ENCODE measurements around the gene GMPR2. TPM values are rescaled to one million over a fixed set of nuclear protein-coding genes. Genes with fewer than 3 reads are reported as not detected.

GMPR2 gene
- total and polyA plus RNA-seq, 2 of the 4 experiments (the other 2 are of a cell fraction) = 63.7 to 92.5 TPM

GRCh38 chr14:24215495-24216344 is 17.0 kb upstream of the GMPR2 start, which contains the start of gene MDP1:
TSS of gene MDP1 (minus strand) at chr14:24216066. CDS start at chr14:24215955, 111 bp downstream.
- POLR2A ChIA-PET (ENCODE audit: unreplicated experiment) = no interaction called here
- Histone ChIP-seq H3K4me1 (ENCODE audit: control insufficient read depth, insufficient read depth, low read length) (peaks cover 2% of the 10 kb centered on the region), H4K20me1 (ENCODE audit: insufficient read depth, low read length) (no peaks in the 10 kb centered on the region), H2AFZ (replicated peaks; ENCODE audit: low read length, poor library complexity) (peak within 1 kb of the TSS; percentile 98), H2BK15ac (ENCODE audit: low read depth, low read length) (no peak within 1 kb of the TSS; the same call in 2 of the 3 replicates), H3K56ac (ENCODE audit: extremely low read depth, insufficient read depth, low read length) (peak within 1 kb of the TSS; percentile 83), H3K4me3 (ENCODE audit: insufficient read depth, low read depth, low read length) (peak within 1 kb of the TSS; percentile 74), H2AK9ac (replicated peaks; ENCODE audit: low read depth, low read length, poor library complexity) (peak within 1 kb of the TSS; percentile 98), H4K91ac (ENCODE audit: insufficient read depth, low read depth, low read length) (peak within 1 kb of the TSS; percentile 94), H3K36me3 (ENCODE audit: control insufficient read depth, insufficient read depth, low read length) (peaks cover 11% of the 10 kb centered on the region), H3K4ac (ENCODE audit: low read depth, low read length) (peak within 1 kb of the TSS; percentile 100), H3K27me3 (ENCODE audit: control insufficient read depth, insufficient read depth, low read length) (no peaks in the 10 kb centered on the region), H4K8ac (ENCODE audit: low read depth in 2 of 2, low read length in 2 of 2) (peak within 1 kb of the TSS; percentile 55 to 98; a peak in 3 of 4 replicates), H2AK5ac (ENCODE audit: low read depth, low read length) (peak within 1 kb of the TSS; percentile 96), H3K79me1 (ENCODE audit: low read depth in 1 of 2, low read length in 2 of 2) (peaks cover 18 to 67% of the 10 kb centered on the region in 2 experiments), H3K27ac (ENCODE audit: insufficient read depth, low read length) (peak within 1 kb of the TSS; percentile 88), H2BK120ac (ENCODE audit: low read depth, low read length) (peak within 1 kb of the TSS; percentile 81), H3K18ac (ENCODE audit: low read depth, low read length) (peak within 1 kb of the TSS; percentile 68), H3K23ac (ENCODE audit: low read depth, low read length) (peak within 1 kb of the TSS; percentile 97), H3K9me1 (ENCODE audit: insufficient read depth, low read length) (0 out of 2 replicates have a peak, but pooled peaks cover 13% of the 10 kb centered on the region), H2BK5ac (ENCODE audit: low read depth, low read length, poor library complexity, severe bottlenecking) (peak within 1 kb of the TSS; percentile 88), H4K5ac (ENCODE audit: low read depth, low read length) (peak within 1 kb of the TSS; percentile 92), H3K9me3 (ENCODE audit: control insufficient read depth, insufficient read depth, low read length) (no peaks in the 10 kb centered on the region), H2BK20ac (ENCODE audit: low read depth, low read length) (no peak within 1 kb of the TSS), H3K14ac (replicated peaks; ENCODE audit: low read depth, low read length) (peak within 1 kb of the TSS; percentile 98), H3K4me2 (ENCODE audit: low read depth, low read length) (peak within 1 kb of the TSS; percentile 85), H3K9ac (ENCODE audit: low read depth, low read length) (peak within 1 kb of the TSS; percentile 93)
- CTCF ChIA-PET = interaction anchor here (1.8 kb wide), 1 partner anchor 12 kb away, joined by 7 read pairs; no protein-coding TSS in a partner anchor
- DNase-seq = peak; percentile 83
- 0% methylated on average over 21 of the region's 40 CpGs; no CpG with 5 or more reads in 1 of the 2 experiments for WGBS, 2 experiments (ENCODE audit: extremely low coverage in 2 of 2, insufficient read length in 1 of 2)
- in situ Hi-C loops (cut with MboI; ENCODE audit: low sequenced_read_pairs) (no loop called here), intact Hi-C loops (cut with micrococcal nuclease) (loop anchor here (1.0 to 10.0 kb wide), 3 partner anchors 17 to 219 kb away; partner anchors contain the start of genes GMPR2 and NEDD8), dilution Hi-C loops (cut with HindIII; ENCODE audit: low sequenced_read_pairs, unreplicated experiment) (no loop called here)
- BruUV-seq (replicated peaks) = no TSS peak
- peak; percentile 71 for ATAC-seq (ENCODE audit: low read depth)
- TF ChIP-seq RCOR1 (IDR thresholded peaks at IDR 0.05; ENCODE audit: insufficient replicate concordance, low read length) (peak; percentile 47), CEBPB (IDR thresholded peaks at IDR 0.05; ENCODE audit: low read depth, low read length) (peak; percentile 98), NFE2L2 (IDR thresholded peaks at IDR 0.05; ENCODE audit: low read depth, low read length) (no peak), SMC3 (IDR thresholded peaks at IDR 0.05; ENCODE audit: low read depth, low read length) (peak; percentile 62), ELK1 (IDR thresholded peaks at IDR 0.05; ENCODE audit: borderline replicate concordance, low read depth, low read length) (no peak), MXI1 (IDR thresholded peaks at IDR 0.05; ENCODE audit: borderline replicate concordance, low read depth, low read length) (peak; percentile 59; the same call in 1 of the 2 replicates), MAFK (IDR thresholded peaks at IDR 0.05; ENCODE audit: low read depth, low read length) (no peak), RFX5 (IDR thresholded peaks at IDR 0.05; ENCODE audit: low read depth, low read length) (no peak), RAD21 (IDR thresholded peaks at IDR 0.05; ENCODE audit: low read length) (peak; percentile 77), POLR2A (IDR thresholded peaks at IDR 0.05; ENCODE audit: low read depth, low read length) (peak; percentile 82), BHLHE40 (IDR thresholded peaks at IDR 0.05; ENCODE audit: low read depth, low read length) (no peak)
- TF ChIP-seq, protein P1, sequence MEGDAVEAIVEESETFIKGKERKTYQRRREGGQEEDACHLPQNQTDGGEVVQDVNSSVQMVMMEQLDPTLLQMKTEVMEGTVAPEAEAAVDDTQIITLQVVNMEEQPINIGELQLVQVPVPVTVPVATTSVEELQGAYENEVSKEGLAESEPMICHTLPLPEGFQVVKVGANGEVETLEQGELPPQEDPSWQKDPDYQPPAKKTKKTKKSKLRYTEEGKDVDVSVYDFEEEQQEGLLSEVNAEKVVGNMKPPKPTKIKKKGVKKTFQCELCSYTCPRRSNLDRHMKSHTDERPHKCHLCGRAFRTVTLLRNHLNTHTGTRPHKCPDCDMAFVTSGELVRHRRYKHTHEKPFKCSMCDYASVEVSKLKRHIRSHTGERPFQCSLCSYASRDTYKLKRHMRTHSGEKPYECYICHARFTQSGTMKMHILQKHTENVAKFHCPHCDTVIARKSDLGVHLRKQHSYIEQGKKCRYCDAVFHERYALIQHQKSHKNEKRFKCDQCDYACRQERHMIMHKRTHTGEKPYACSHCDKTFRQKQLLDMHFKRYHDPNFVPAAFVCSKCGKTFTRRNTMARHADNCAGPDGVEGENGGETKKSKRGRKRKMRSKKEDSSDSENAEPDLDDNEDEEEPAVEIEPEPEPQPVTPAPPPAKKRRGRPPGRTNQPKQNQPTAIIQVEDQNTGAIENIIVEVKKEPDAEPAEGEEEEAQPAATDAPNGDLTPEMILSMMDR (conservative IDR thresholded peaks at IDR 0.05; ENCODE audit: low read depth, low read length) = peak; percentile 75
- TF ChIP-seq, protein P2, sequence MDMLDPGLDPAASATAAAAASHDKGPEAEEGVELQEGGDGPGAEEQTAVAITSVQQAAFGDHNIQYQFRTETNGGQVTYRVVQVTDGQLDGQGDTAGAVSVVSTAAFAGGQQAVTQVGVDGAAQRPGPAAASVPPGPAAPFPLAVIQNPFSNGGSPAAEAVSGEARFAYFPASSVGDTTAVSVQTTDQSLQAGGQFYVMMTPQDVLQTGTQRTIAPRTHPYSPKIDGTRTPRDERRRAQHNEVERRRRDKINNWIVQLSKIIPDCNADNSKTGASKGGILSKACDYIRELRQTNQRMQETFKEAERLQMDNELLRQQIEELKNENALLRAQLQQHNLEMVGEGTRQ (IDR thresholded peaks at IDR 0.05; ENCODE audit: low read depth, low read length) = peak; percentile 40; the same call in 1 of the 2 replicates

All from IMR-90 (cell line).